HG03025 (cell line): Measurements from ENCODE around the gene ANO2.

Source experiments
- ATAC-seq: cut with Tn5 transposase; IDR thresholded peaks from one replicate; pipeline ENCODE4 v1.9.1; 2021; ENCODE audit warnings: mild to moderate bottlenecking, moderate library complexity; ENCODE audit not compliant: unreplicated experiment, low FRiP score

The ANO2 gene

DNA sequence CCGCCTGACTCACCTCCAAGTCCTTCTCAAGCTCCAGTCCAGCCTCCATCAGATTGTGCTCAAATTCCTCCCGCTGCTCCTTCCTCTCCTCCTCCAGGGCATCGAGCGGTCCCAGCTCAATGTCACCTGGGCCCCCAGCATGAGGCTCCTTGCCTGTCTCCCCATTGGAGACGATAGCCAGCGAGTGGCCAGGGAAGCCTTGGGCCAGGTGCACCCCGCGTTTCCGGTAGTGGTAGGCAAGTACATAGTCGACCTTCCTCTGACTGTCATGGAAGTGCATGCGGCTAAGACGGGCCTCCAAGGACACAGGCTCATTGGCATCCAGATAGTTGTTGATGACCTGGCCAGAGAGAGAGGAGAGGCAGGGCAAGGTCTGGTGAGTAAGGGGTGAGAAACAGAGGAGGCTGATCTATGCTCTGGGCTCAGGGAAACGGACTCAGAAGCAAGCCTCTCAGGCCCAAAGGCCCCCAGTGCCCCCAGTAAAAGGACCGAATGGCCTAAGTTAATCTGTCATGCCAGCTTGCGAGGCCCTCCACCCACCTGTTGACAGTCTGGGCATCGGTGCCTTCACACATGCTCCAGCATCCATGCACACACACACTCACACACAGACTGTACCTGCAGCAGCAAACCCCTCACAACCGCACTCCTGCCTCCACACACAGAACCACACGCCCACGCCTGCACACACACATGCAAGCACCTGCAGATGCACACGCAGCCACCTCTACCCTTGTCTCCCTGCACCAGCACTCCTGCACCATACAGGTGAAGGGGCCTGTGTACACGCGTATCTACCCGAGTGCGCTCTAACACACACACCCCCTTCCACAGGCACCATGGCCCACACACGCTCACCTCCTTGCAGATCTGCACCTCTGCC lies 23.8 kb downstream of the ANO2 start:
- no peak for ATAC-seq

DNA sequence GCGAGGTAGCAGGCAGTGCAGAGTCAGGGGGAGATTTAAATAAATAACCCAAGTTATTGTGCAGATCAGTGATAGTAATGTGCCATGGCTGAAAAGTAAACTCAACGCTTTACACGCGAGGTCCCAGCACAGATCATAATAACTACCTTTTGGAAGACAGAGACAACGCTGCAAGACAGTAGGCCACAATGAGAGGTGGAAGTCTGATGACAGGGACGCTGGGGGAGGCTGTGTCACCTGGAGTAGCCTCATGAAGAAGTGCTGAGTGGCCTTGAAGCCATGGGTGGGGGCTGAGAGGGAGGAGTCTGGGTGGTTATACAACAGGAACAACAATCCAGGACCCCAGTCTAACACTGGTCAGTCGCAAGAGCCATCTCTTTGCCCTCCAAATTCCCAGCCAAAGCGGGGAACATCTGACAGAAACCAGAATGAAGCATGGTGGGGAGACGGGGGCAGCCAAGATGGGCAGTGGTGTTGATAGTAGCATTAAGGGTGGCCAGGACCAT lies 28.2 kb downstream of the ANO2 start:
- no peak for ATAC-seq

DNA sequence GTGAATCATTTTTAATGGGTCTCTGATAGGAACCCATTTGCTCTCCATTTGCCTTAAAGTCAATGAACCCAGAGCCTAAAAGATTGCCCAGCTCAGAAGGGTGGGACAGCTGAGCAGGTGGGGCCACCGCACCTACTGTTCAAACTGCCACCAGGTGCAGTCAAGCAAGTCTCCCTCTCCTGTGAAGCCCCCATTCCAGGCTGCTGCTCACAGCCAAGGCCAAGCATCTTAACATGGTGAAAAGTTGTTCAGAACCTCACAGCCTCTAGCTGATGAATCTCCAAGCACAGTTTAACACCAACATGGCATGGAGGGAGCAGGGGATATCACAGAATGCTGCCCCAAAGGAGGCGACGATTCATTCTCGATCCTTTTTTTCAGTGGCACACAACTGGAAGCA lies 29.5 kb downstream of the ANO2 start:
- ATAC-seq, result no peak

DNA sequence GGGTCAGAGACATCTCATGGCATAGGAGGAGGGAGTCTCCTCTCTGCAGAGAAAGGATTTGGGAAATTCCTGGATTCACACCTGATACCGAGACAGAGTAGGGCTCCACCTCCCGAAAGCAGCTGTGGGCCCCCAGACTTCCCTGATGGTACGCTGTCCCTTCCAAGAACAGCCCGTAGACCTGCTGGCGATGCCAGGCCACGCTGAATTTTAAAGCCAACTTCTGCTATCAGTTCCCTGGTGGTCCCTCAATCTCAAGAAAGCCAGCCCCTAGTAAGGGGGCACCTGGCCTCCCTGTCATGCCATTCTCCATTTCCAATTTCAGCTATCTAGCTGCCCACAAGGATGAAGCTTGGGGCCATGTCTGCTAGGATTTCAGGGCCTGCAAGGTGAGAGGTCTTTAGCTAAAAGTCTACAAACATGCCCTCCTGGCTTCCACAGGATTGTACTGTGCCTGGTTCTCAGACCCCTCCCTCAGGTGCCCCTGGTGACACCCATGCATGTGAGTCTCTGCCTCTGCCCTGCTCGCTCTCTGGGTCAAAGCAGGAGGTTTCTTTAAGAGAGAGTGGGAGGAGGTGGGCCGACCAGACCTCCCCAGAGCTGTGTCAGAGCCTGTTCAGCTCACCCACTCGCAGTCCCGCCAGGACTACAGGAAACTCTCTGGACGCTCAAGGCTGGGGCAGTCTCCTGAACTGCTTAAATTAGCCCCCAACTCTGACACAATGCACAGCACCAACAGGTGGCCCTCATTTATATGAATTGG lies 30.5 kb downstream of the ANO2 start:
- ATAC-seq, result no peak

DNA sequence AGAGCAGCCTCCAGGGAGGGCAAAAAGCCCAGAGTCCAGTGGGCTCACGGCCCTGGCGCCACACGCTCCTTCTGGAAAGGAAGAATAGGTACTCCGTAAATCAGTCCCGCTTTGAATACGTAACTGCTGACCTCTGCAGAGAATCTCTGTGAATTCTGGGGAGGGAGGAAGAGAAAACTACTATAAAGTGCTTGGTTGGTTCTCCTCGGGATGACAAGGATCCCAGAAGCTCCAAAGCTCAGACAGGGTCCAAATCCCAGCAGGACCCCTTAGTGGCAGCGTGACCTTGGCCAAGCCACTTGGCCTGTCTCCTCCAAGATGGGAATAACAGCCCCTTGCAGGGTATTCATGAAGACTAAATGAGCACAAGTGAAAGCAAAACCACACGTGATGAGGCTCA lies 31.7 kb downstream of the ANO2 start:
- no peak for ATAC-seq

DNA sequence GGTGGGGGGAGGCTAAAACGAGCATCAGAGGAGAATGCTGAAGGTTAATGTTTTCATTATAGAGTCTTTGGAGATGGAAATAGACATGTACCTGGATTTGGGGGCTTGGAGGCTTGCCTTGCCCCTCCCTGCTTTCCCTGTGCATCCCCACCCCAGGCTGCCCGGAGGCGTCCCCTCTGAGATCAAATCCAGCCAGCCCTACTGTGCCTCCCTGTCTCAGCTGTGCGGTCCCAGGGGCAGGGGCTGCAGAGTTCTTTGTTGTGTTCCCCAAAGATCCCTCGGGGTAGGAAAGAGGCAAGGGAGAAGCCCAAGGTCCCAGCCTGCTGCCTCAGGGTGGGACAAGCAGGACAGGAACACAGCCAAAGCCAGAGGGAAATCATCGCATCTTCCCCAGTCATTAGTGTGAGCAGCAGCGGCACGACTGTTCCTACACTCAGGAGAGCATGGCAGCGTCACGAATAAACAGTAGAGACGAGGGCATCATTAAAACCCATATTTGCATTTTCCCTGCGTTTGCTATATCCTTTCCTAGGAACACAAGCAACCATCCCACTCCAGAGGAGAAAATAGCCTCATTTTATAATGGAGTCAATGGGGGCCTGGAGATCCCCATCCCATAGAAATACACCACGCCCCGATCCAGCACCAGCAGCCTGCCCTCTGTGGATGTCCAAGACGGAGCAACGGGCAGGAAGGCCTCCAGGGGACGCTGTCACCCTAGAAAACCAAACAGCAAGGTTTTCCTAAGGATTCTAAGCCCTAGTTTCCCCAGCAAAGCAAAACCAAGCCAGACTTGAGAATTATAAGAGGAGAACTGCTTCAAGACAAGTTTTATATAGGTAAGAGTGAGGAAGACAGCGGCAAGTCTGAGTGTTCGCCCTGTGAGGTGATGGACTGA lies 32.4 kb downstream of the ANO2 start:
- ATAC-seq, result no peak

DNA sequence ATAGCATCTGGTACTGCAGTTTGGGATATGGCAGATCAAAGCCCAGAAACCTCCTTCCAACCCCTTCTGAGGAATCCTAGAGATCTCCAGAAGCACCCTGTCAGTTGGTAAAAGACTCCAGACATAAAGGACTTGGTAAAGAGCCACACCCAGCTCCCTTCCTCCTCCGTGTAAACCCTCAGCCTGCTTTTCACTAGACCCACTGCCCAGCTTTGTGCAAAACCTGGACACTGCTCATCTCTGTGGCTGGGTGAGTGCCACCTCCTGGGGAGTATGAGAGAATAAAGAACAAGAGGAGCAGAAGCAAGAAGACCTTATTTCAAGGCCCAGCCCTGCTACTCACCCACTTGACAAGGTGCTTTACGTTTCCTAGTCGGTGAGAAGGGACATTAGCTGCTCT lies 33.0 kb downstream of the ANO2 start:
- ATAC-seq, result no peak

DNA sequence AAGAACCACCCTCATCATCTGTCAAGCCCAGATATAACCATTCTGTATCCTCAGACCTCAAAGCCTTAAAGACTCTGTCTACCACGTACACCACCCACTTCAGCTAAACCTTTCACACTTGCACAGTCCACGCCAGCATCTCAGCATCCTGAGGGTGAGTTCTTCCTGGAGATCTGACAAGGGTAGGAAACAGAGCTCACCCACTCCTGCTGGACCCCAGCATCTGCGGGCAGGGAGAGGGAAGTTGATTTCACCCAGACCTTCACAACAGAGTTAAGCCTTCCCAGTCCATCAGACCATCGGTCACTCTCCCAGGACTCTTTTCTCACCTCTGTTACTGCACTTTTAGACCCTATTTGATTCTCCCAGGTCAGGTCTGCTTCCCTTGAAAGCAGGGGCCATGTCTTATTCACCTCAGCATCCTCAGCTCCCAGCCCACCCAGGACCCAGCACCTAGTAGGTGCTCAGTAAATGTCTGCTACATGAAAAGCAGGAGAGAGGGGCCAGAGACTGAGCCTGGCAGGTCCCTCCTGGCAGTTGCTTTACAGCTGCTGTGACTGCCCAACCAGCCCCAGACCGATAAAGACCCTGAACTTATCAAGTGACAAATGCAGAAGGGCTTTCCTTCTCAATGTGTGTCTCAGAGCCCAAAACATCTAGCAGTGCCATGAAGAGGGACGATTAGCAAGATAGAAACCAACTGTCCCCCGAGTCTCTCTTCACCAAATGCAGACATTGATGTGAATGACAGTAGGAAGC lies 34.1 kb downstream of the ANO2 start:
- ATAC-seq, result no peak

DNA sequence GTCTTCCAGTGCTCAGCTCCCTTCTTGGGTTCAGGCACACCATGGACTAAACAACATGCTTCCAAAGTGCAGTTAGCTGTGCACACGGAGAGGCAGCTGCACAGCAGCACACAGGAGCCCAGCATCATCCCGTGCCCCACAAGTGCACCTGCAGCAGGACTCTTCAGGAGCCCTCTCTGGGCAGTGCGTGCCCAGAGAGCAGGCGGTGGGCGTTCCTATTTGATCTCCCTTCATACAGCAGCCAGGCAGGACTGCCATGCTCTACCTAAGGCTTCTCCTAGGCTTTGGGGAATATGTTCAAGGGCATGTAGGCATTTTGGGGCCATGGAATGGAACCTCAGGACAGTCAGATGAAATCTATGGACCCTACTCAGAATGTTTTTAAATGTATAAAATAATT lies 35.5 kb downstream of the ANO2 start:
- ATAC-seq, result no peak

DNA sequence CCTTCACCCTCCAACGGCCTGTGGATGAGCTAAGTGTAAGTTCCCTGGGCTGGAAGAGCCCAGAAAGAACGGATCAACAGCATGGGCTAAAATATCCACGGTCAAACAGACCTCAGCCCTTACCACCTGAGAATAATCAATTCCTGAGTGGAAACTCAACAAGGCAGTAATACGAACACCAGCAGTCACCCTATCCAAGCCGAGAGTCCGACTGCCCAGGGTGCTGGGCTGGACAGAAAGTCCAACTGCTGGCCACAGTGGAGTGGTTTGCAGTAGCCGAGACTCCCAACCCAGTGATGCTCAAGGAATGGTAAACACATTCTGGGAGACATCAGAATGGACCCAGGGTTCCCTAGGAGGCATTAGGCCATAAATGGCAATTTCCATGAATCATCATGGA lies 36.8 kb downstream of the ANO2 start:
- ATAC-seq, result no peak

DNA sequence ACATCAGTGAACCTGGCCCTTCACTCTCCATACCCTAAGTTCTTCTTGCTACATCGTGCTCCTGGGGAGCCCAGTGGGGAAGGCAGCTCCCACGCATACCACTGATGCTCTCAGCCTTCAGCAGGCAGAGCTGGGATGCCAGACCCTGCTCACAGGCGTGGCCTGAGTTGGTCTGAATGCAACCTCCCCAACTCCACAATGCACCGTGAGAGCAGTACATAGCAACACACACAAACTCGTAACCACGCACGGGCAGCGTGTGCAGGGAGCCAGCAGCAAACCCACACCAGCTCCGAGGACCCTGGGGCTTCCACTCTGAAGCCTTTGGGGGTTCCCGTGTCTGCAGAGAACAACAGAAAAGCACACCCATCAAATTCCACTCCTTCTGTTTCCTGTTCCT lies 37.3 kb downstream of the ANO2 start:
- ATAC-seq, result no peak

DNA sequence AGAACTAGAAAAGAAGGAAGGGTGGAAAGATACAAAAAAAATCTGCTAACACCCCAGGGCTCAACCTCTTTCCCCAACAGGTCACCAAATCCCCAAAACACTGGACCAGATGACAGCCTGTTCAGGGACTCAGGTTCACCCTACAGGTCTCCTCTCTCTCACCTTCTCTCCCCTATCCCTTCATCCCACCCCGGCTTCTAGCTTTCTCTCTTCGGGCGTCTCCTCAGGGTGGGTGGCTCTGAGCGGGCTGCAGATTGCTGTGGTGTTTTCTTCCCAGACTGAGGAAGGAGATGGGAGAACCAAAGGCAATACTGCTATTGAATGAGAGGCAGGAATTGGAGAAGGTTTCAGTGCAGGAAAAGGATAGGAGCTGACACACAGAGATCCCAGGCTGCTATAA lies 39.3 kb downstream of the ANO2 start:
- no peak for ATAC-seq

DNA sequence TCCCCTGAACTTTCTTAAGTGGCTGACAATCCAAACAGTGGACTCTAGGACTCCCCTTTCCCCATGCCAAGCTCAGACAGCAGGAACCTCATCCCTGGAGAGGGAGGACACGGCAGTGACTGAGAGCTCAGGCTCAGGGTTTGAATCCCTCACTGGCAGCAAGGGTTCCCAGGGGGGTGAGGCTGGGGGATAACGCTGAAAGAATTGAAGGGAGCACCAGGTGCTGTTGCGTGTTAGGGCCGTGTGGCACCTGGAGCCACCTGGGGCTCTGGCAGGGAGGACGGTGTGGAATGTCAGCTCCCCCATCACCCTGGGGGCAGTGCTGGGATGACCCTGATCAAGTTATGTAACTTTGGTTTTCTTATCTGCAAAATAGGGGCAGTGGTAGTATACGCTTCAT lies 40.1 kb downstream of the ANO2 start:
- ATAC-seq, result no peak

DNA sequence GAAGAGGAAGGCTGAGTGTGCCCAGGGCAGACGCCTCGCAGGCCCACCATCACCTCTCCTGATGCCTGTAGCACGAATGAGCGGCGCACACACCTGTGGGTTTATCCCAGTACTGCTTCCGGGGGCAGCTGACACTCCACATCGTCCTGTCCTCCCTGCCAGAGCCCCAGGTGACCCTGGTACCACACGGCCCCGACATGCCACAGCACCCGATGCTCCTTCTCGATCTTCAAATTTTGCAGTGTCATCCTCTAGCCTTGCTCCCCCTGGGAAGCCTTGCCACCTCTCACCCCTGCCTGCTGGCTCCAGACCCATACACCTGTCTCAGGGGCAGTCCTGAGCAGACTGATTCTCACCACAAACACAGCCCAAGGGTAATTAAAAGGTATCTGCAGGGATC lies 40.6 kb downstream of the ANO2 start:
- ATAC-seq, result no peak

DNA sequence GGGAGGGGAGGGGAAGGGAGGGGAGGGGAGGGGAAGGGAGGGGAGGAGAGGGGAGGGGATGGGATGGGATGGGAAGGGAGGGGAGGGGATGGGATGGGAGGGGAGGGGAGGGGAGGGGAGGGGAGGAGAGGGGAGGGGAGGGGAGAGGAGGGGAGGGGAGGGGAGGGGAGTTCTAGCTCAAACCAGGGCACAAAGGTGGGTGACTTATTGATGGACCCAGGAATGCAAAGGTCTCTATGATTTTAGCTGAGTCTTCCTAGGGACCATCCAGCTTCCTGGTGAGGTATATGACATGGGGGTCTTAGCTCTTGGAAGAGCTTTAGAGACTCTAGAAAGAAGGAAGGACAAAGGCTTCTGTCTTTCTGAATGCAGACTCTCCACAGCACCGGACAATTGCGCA lies 42.3 kb downstream of the ANO2 start:
- no peak for ATAC-seq

DNA sequence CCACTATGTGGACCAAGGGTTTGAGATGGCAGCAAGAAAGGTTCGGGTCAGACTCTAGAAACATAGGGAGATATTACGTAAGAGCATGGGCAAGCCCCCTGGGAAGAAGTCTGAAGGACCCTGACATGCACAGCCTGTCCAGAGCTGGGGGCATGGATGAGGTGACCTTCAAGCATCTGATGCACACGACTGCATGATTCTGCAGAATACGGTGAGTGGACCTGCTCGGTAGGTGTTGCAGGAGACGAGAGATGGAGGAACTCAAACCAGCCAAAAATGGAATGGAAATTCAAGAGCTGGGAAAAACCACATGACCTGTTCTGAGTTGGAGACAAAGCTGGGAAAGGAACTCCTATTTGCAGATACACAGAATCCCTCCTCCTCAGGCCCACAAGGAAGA lies 43.6 kb downstream of the ANO2 start:
- ATAC-seq, result no peak

DNA sequence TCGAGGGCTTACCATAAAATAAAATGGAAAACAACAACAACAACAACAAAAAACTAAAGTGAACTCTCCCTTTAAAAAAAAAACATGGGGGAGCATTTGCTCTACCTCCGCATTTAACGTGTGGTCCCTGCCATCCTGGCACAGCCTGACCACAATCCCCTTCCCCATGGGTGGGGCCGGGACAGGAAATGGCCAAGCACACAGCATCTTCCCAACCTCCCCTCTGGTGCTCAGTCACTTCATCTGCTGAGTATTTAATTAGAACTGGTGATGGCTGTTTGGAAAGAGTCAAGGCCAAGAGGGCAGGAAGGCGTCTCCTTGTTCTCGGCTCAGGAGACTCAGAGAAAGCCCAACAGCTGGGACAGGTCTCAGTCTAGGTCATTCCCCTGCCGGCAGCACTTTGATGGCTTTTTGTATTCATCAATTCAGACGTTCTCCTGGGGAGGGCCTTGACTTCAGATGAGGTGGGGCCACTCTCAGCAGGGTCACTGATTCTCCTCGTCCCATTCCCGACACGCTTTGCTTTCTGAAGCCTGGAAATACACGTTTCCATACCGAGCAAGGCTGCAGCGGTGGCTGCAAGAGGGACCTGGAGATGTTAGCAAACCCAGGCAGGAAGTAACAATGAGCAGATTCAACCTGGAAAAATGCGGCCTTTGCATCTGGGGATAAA lies 44.4 kb downstream of the ANO2 start:
- no peak for ATAC-seq

DNA sequence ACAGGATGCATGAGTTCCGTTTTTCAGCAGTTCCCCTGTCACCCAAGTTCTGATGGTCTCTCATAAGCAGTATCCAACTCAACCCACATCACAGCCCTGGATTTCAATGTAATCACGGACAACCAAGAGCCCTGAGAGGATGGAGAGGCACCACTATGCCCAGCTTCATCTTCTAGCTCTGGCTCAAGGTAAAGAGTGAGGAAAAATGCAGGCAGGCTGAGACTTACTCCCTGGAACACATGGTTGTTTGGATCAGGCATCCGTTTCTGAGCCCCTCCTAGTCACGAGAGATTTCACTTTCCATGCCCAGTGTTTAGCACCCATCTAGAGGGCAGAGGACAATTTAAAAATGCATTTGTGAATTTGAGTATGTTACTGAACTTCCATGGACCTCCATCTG lies 45.0 kb downstream of the ANO2 start:
- no peak for ATAC-seq

DNA sequence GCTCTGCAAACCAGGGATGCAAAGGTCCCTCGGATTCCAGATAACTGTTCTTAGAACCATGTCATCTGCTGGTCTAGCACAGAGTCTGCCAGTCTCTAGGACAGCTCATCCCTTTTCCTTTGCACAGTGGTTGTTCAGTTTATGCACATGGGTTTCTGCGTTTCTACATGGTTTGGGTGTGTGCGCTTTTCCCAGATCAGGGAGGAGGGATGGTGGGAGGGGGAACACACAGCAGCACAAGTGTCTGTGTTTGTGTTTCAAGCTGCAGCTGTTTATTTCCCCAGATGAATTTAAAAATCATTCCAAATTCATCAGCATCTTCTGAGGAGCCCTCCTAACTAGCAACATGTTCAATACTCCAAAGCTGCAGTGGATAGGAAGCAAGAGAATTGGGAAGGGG lies 45.4 kb downstream of the ANO2 start:
- ATAC-seq, result no peak

DNA sequence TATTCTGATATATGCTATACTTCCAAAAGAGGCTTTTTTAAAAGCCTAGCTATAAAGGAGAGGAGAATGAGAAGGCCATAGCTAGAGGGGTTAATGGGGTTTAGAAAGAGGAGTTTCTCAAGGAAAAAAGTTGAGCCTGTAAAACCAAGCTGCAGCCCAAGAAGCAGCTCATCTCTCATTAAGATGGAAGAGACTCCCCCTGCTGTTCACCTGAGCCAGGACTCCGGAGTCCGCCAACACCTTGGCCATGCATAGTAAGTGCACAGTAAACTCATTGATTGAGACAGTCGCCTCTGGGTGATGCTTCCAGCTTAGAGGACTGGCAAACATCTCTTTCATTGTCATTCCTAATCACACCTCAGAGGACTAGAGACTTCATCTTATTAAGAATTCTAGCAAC lies 46.2 kb downstream of the ANO2 start:
- no peak for ATAC-seq
